Neural crest cell (in vitro differentiated cells): ENCODE results near the gene GAL3ST2. TPM values are rescaled to one million over a fixed set of nuclear protein-coding genes. Genes with fewer than 3 reads are reported as not detected.
A peak's percentile ranks its signal among the peaks of the same experiment; 100 is the strongest.

Source experiments
- DNase-seq: peaks from one replicate; pipeline ENCODE4 v3.0.0; 2021; ENCODE audit warnings: low read depth, mixed read lengths, low spot score
- H3K27ac Mint-ChIP-seq: one replicate; pipeline ENCODE4 v1.8.0; 2021; ENCODE audit warnings: mild to moderate bottlenecking, mixed read lengths; ENCODE audit not compliant: unreplicated experiment
- H3K27me3 Mint-ChIP-seq: 2 replicates; pipeline ENCODE4 v1.8.0; 2021; ENCODE audit warnings: low read depth, mild to moderate bottlenecking, mixed read lengths
- H3K36me3 Mint-ChIP-seq: 2 replicates; pipeline ENCODE4 v1.8.0; 2021; ENCODE audit warnings: low read depth, mild to moderate bottlenecking, mixed read lengths
- H3K4me1 Mint-ChIP-seq: 2 replicates; pipeline ENCODE4 v1.8.0; 2021; ENCODE audit warnings: mixed read lengths
- H3K4me3 Mint-ChIP-seq: one replicate; pipeline ENCODE4 v1.8.0; 2021; ENCODE audit warnings: mild to moderate bottlenecking, mixed read lengths
- H3K9me3 Mint-ChIP-seq: 2 replicates; pipeline ENCODE4 v1.8.0; 2021; ENCODE audit warnings: mixed read lengths
- CTCF ChIP-seq: fragments of 200-600 bp; sonication (generic); conservative IDR thresholded peaks from 2 replicates; pipeline ENCODE4 v1.5.0; 2021; ENCODE audit warnings: antibody characterized with exemption, mild to moderate bottlenecking
- total RNA-seq: library from RNA; stranded (reverse); gene quantifications from 2 replicates; pipeline ENCODE4 v1.2.1, GENCODE V29; 2021

Gene GAL3ST2
- total RNA-seq, 1 donor from 2014 or later: 0.28 TPM

GRCh38 chr2:241767464-241768250 lies 9.0 kb upstream of the GAL3ST2 start:
- no peak for DNase-seq
- Mint-ChIP-seq H3K27me3 (no peaks in the 10 kb centered on the region), H3K27ac (no peak overlapping the region), H3K4me1 (peaks cover 21% of the 10 kb centered on the region), H3K9me3 (no peaks in the 10 kb centered on the region), H3K4me3 (no peak overlapping the region), H3K36me3 (no peaks in the 10 kb centered on the region)
- no peak for TF ChIP-seq CTCF

GRCh38 chr2:241768251-241768711 lies 8.3 kb upstream of the GAL3ST2 start:
- no peaks in the 10 kb centered on the region for H3K36me3 Mint-ChIP-seq
- peaks cover 19% of the 10 kb centered on the region for H3K4me1 Mint-ChIP-seq
- H3K27ac Mint-ChIP-seq: no peak overlapping the region
- DNase-seq: no peak
- no peak overlapping the region for H3K4me3 Mint-ChIP-seq
- H3K27me3 Mint-ChIP-seq: no peaks in the 10 kb centered on the region
- H3K9me3 Mint-ChIP-seq: no peaks in the 10 kb centered on the region
- no peak for TF ChIP-seq CTCF

GRCh38 chr2:241768850-241769249 lies 7.8 kb upstream of the GAL3ST2 start:
- Mint-ChIP-seq H3K27ac (no peak overlapping the region), H3K9me3 (no peaks in the 10 kb centered on the region), H3K4me3 (no peak overlapping the region), H3K27me3 (no peaks in the 10 kb centered on the region), H3K4me1 (peaks cover 19% of the 10 kb centered on the region), H3K36me3 (no peaks in the 10 kb centered on the region)
- DNase-seq: no peak
- TF ChIP-seq CTCF: no peak

GRCh38 chr2:241769819-241770184 lies 6.8 kb upstream of the GAL3ST2 start:
- H3K27me3 Mint-ChIP-seq: no peaks in the 10 kb centered on the region
- peaks cover 11% of the 10 kb centered on the region for H3K4me1 Mint-ChIP-seq
- TF ChIP-seq CTCF: no peak
- H3K4me3 Mint-ChIP-seq: no peak overlapping the region
- H3K36me3 Mint-ChIP-seq: no peaks in the 10 kb centered on the region
- no peaks in the 10 kb centered on the region for H3K9me3 Mint-ChIP-seq
- DNase-seq: no peak
- H3K27ac Mint-ChIP-seq: no peak overlapping the region

GRCh38 chr2:241770185-241770935 lies 6.3 kb upstream of the GAL3ST2 start:
- no peak for DNase-seq
- H3K4me3 Mint-ChIP-seq: no peak overlapping the region
- H3K27ac Mint-ChIP-seq: peak overlapping the region; percentile 27
- H3K27me3 Mint-ChIP-seq: no peaks in the 10 kb centered on the region
- peaks cover 11% of the 10 kb centered on the region for H3K4me1 Mint-ChIP-seq
- no peaks in the 10 kb centered on the region for H3K36me3 Mint-ChIP-seq
- no peaks in the 10 kb centered on the region for H3K9me3 Mint-ChIP-seq
- TF ChIP-seq CTCF: no peak
